Skeletal muscle satellite cell (primary cell): Measurements from ENCODE around the gene SFMBT1.
A peak's percentile ranks its signal among the peaks of the same experiment; 100 is the strongest.
"Not testable (repeated sequence)": the region's sequence is repeated elsewhere in the genome, so short reads cannot be mapped to it uniquely, and the experiment has no call there.

Experiments
- H3K27me3 ChIP-seq: 2 replicates; pipeline ENCODE4 v1.7.0; 2013; ENCODE audit warnings: low read length; ENCODE audit not compliant: control insufficient read depth, insufficient read depth
- H3K36me3 ChIP-seq: 2 replicates; pipeline ENCODE4 v1.7.0; 2013; ENCODE audit warnings: mild to moderate bottlenecking, control low read depth, low read length; ENCODE audit not compliant: insufficient read depth
- H3K4me1 ChIP-seq: 2 replicates; pipeline ENCODE4 v1.7.0; 2013; ENCODE audit warnings: low read length; ENCODE audit not compliant: control insufficient read depth, insufficient read depth
- H3K4me2 ChIP-seq: 2 replicates; pipeline ENCODE4 v1.7.0; 2013; ENCODE audit warnings: mild to moderate bottlenecking, low read length
- H3K4me3 ChIP-seq: 2 replicates; pipeline ENCODE4 v1.7.0; 2013; ENCODE audit warnings: low read length
- H3K9ac ChIP-seq: 2 replicates; pipeline ENCODE4 v1.7.0; 2013; ENCODE audit warnings: mild to moderate bottlenecking, low read depth, low read length, moderate library complexity
- H3K9me3 ChIP-seq: replicated peaks from 2 replicates; pipeline ENCODE4 v1.7.0; 2013; ENCODE audit warnings: mild to moderate bottlenecking, control low read depth, low read length

Gene SFMBT1

GRCh38 chr3:53071882-53072431, 26.1 kb upstream of the SFMBT1 start:
- Histone ChIP-seq H3K27me3 (peaks cover 2% of the 10 kb centered on the region), H3K9me3 (no peaks in the 10 kb centered on the region), H3K4me1 (peaks cover 6% of the 10 kb centered on the region), H3K9ac (no peak overlapping the region), H3K4me3 (no peak overlapping the region), H3K36me3 (no peaks in the 10 kb centered on the region), H3K4me2 (peak overlapping the region; percentile 97)

DNA sequence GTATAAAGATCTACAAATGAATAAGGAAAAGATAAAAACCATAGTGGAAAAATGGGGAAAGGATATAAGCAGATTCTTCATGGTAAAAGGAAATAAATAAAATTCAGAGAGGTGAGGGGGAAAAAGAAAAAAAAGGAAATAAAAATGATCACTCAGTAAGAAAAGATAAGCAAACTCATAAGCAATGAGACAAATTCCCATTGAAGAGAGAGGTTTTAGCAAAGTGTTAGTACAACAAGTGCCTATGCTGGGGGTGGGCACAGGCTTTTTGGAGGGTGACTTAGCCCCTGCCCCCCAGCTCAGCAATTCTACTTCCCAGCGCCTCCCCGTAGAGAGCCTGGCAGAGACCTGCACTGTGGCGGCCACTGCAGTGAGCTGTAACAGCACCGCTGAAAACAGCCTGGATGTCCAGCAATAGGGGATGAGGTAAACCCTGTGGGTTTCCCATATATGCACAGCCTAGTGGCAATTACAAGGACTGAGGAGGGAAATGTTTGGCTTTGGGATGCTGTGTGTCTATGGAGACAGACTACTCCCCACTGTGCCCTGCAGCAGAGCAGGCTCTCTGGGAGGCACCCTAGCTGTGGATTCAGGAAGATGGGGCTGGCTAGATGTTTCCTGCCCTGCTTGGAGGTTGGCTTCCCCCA, 23.7 kb upstream of the SFMBT1 start:
- peaks cover 6% of the 10 kb centered on the region for H3K4me1 ChIP-seq
- no peak overlapping the region for H3K4me3 ChIP-seq
- no peaks in the 10 kb centered on the region for H3K36me3 ChIP-seq
- no peak overlapping the region for H3K4me2 ChIP-seq
- H3K9ac ChIP-seq: no peak overlapping the region
- no peaks in the 10 kb centered on the region for H3K9me3 ChIP-seq
- H3K27me3 ChIP-seq: peaks cover 6% of the 10 kb centered on the region

DNA sequence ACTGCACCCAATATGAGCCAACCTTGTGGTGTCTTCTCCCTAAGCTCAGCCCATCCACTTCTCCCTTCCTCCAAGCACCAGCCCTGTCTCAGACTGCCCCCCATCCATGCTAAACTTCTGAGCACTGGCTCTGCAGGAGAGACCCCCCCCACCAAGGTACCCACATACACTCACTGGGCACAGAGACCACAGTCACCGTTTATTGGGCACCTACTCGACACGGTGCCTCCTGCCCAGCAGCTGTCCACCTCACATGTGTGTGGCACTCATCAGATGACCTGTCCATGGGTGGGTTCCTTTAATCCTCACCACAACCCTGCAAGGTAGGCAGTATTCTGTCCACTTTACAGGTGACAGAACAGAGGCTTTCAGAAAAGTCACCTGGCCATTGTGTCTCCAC, 22.3 kb upstream of the SFMBT1 start:
- peaks cover 6% of the 10 kb centered on the region for H3K4me1 ChIP-seq
- H3K9me3 ChIP-seq: no peaks in the 10 kb centered on the region
- H3K4me3 ChIP-seq: no peak overlapping the region
- H3K4me2 ChIP-seq: no peak overlapping the region
- no peak overlapping the region for H3K9ac ChIP-seq
- H3K27me3 ChIP-seq: peaks cover 14% of the 10 kb centered on the region
- H3K36me3 ChIP-seq: no peaks in the 10 kb centered on the region

DNA sequence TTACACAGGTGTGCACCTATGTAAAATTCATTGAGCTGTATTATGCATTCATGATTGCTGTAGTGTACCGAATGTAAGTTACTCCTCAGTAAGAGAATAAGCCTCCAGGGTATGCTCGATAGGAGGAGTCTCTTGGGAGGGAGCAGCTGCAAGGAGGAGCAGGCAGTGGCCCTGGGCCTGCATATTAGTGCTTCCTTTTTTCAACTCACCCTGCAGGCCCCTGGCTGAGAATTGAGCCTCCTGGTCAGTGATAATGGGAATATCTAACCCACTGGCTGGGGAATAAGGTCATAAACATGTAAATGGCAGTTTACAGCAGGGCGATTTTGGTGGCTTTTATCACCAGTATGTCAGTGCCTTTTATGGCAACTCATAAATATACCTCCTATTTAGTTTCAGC, 21.7 kb upstream of the SFMBT1 start:
- Histone ChIP-seq H3K4me3 (no peak overlapping the region), H3K4me1 (peaks cover 5% of the 10 kb centered on the region), H3K9me3 (no peaks in the 10 kb centered on the region), H3K9ac (no peak overlapping the region), H3K4me2 (no peak overlapping the region), H3K27me3 (peaks cover 18% of the 10 kb centered on the region), H3K36me3 (no peaks in the 10 kb centered on the region)

- Histone ChIP-seq H3K4me3 (no peak overlapping the region), H3K27me3 (peaks cover 24% of the 10 kb centered on the region), H3K4me2 (no peak overlapping the region), H3K9ac (no peak overlapping the region), H3K36me3 (no peaks in the 10 kb centered on the region), H3K4me1 (no peaks in the 10 kb centered on the region), H3K9me3 (no peaks in the 10 kb centered on the region)
Measured at GRCh38 chr3:53065841-53066480, 20.1 kb upstream of the SFMBT1 start.

- Histone ChIP-seq H3K4me1 (no peaks in the 10 kb centered on the region), H3K4me3 (no peak overlapping the region), H3K9me3 (no peaks in the 10 kb centered on the region), H3K9ac (no peak overlapping the region), H3K36me3 (no peaks in the 10 kb centered on the region), H3K4me2 (no peak overlapping the region), H3K27me3 (peaks cover 21% of the 10 kb centered on the region)
Measured at GRCh38 chr3:53062905-53063304, 17.0 kb upstream of the SFMBT1 start.

GRCh38 chr3:53056442-53056841, 10.6 kb upstream of the SFMBT1 start:
- Histone ChIP-seq H3K9me3 (no peaks in the 10 kb centered on the region), H3K27me3 (no peaks in the 10 kb centered on the region), H3K4me1 (no peaks in the 10 kb centered on the region), H3K36me3 (no peaks in the 10 kb centered on the region), H3K4me2 (no peak overlapping the region), H3K9ac (no peak overlapping the region), H3K4me3 (no peak overlapping the region)

GRCh38 chr3:53054233-53054632, 8.4 kb upstream of the SFMBT1 start:
- not testable (repeated sequence) for H3K4me3 ChIP-seq, H3K9ac ChIP-seq, H3K4me2 ChIP-seq, H3K27me3 ChIP-seq, H3K9me3 ChIP-seq, H3K4me1 ChIP-seq, H3K36me3 ChIP-seq

- H3K9me3 ChIP-seq: no peaks in the 10 kb centered on the region
- no peak overlapping the region for H3K4me2 ChIP-seq
- H3K4me3 ChIP-seq: no peak overlapping the region
- H3K9ac ChIP-seq: no peak overlapping the region
- peaks cover 7% of the 10 kb centered on the region for H3K27me3 ChIP-seq
- H3K4me1 ChIP-seq: no peaks in the 10 kb centered on the region
- no peaks in the 10 kb centered on the region for H3K36me3 ChIP-seq
Measured at GRCh38 chr3:53051929-53052328, 6.1 kb upstream of the SFMBT1 start.

DNA sequence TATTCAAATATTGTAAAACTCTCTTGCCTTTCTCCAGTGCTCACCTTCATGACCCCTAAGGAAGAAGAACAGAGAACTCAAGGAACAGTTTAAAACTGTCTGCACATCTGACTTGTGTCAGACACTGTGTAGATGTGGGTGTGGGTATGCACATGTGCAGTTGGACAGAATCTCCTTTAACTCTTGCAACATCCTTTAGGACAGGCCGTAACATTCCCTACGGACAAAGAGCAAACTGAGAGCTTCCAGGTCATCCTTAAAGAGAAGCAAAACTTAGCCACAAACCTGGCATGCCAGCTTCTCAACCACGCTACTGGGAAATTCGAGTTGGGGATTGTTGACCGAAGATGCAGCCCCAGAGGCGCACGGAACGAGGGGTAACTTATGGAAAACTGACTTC, 4.1 kb upstream of the SFMBT1 start:
- no peak overlapping the region for H3K9ac ChIP-seq
- no peak overlapping the region for H3K4me3 ChIP-seq
- no peak overlapping the region for H3K4me2 ChIP-seq
- peaks cover 7% of the 10 kb centered on the region for H3K27me3 ChIP-seq
- H3K36me3 ChIP-seq: no peaks in the 10 kb centered on the region
- H3K9me3 ChIP-seq: no peaks in the 10 kb centered on the region
- no peaks in the 10 kb centered on the region for H3K4me1 ChIP-seq

GRCh38 chr3:53046171-53047170, 598 bp upstream of the SFMBT1 start:
- peak overlapping the region; percentile 81 for H3K9ac ChIP-seq
- no peaks in the 10 kb centered on the region for H3K4me1 ChIP-seq
- H3K4me2 ChIP-seq: peak overlapping the region; percentile 89
- H3K36me3 ChIP-seq: no peaks in the 10 kb centered on the region
- peak overlapping the region; percentile 83 for H3K4me3 ChIP-seq
- peaks cover 7% of the 10 kb centered on the region for H3K27me3 ChIP-seq
- no peaks in the 10 kb centered on the region for H3K9me3 ChIP-seq
